Endothelial cell of umbilical vein (primary cell): Measurements from ENCODE around the gene DDX24. TPM values are rescaled to one million over a fixed set of nuclear protein-coding genes. Genes with fewer than 3 reads are reported as not detected.

Source experiments
- BruUV-seq: library from RNA; stranded (reverse); fragments of 400-500 nt; replicated peaks from 2 replicates; lab custom pipeline; 2021; lab: Mats Ljungman, UMichigan
- CTCF ChIA-PET: fragments of 300-600, 350-600 bp; sonication (Branson Sonifier 250); formaldehyde crosslinking; loops from one replicate; lab custom pipeline; 2021; ENCODE audit warnings: antibody characterized with exemption, inconsistent platforms; lab: Charles Lee
- POLR2A ChIA-PET: fragments of 300-600, 350-600 bp; sonication (Branson Sonifier 250); formaldehyde crosslinking; loops from one replicate; lab custom pipeline; 2021; ENCODE audit warnings: antibody characterized with exemption, inconsistent platforms; lab: Charles Lee
- DNase-seq: peaks from one replicate; pipeline ENCODE4 v3.0.0-alpha.2; 2011; ENCODE audit warnings: low read depth, low spot score
- FAIRE-seq: peaks from 2 replicates; lab custom pipeline; 2011; peaks lifted over from hg19 to GRCh38; lab: Jason Lieb, UNC
- H2AFZ ChIP-seq: 2 replicates; pipeline ENCODE4 v1.6.0; 2012; ENCODE audit warnings: low read depth, low read length, control low read depth, inconsistent platforms
- H3K27ac ChIP-seq: 2 replicates; pipeline ENCODE4 v1.5.1; 2011; ENCODE audit warnings: low read depth, mild to moderate bottlenecking, control low read depth, low read length, moderate library complexity; ENCODE audit not compliant: insufficient read depth
- H3K27me3 ChIP-seq, 2 experiments: 2 replicates each; pipeline versions ENCODE4 v1.6.0 to v1.6.1; 2011; ENCODE audit warnings: low read length in 2 of 2, mixed read lengths in 1 of 2; ENCODE audit not compliant: control insufficient read depth in 2 of 2, insufficient read depth in 2 of 2
- H3K36me3 ChIP-seq, 2 experiments: 2 replicates in 1 of 2; 3 replicates in 1 of 2; pipeline ENCODE4 v1.5.1; 2011; ENCODE audit warnings: low read length in 2 of 2, mild to moderate bottlenecking in 1 of 2, moderate library complexity in 1 of 2; ENCODE audit not compliant: control insufficient read depth in 2 of 2, insufficient read depth in 2 of 2; ENCODE audit errors: extremely low read depth in 1 of 2
- H3K4me1 ChIP-seq: 3 replicates; pipeline ENCODE4 v1.5.1; 2011; ENCODE audit warnings: mild to moderate bottlenecking, low read length; ENCODE audit not compliant: control insufficient read depth, insufficient read depth; ENCODE audit errors: extremely low read depth
- H3K4me2 ChIP-seq: 2 replicates; pipeline ENCODE4 v1.6.1; 2011; ENCODE audit warnings: low read length, control low read depth, mixed read lengths; ENCODE audit not compliant: insufficient read depth
- H3K4me3 ChIP-seq, 3 experiments: fragments of 200-600 bp in 1 of 3; sonication (generic), shearing (Covaris generic) in 1 of 3; replicated peaks in 1 of 3; 2 replicates each; pipeline ENCODE4 v1.5.1; 2011 to 2016; ENCODE audit warnings: control low read depth in 3 of 3, low read length in 3 of 3, mild to moderate bottlenecking in 2 of 3, inconsistent platforms in 1 of 3, low read depth in 1 of 3, moderate library complexity in 1 of 3; ENCODE audit not compliant: insufficient read depth in 1 of 3
- H3K79me2 ChIP-seq: 2 replicates; pipeline ENCODE4 v1.6.0; 2012; ENCODE audit warnings: low read length, inconsistent platforms; ENCODE audit not compliant: control insufficient read depth, insufficient read depth
- H3K9ac ChIP-seq: replicated peaks from 2 replicates; pipeline ENCODE3; 2011; ENCODE audit warnings: low read length, control low read depth; ENCODE audit not compliant: insufficient read depth; ENCODE audit errors: extremely low read depth
- H3K9me1 ChIP-seq: replicated peaks from 3 replicates; pipeline ENCODE4 v1.6.0; 2011; ENCODE audit warnings: mild to moderate bottlenecking, low read length; ENCODE audit not compliant: control insufficient read depth, insufficient read depth; ENCODE audit errors: extremely low read depth
- H3K9me3 ChIP-seq: replicated peaks from 2 replicates; pipeline ENCODE4 v1.5.1; 2012; ENCODE audit warnings: low read length, inconsistent platforms; ENCODE audit not compliant: control insufficient read depth, insufficient read depth
- H4K20me1 ChIP-seq: replicated peaks from 2 replicates; pipeline ENCODE3; 2011; ENCODE audit warnings: mild to moderate bottlenecking, low read length; ENCODE audit not compliant: control insufficient read depth, insufficient read depth; ENCODE audit errors: extremely low read depth
- EZH2 ChIP-seq: IDR thresholded peaks from 2 replicates; pipeline ENCODE4 v1.6.1; 2012; ENCODE audit warnings: borderline replicate concordance, low read depth, mild to moderate bottlenecking, moderate library complexity, low read length, inconsistent platforms; ENCODE audit not compliant: severe bottlenecking
- FOS ChIP-seq: IDR thresholded peaks from 2 replicates; pipeline ENCODE4 v1.6.1; 2011; ENCODE audit warnings: mild to moderate bottlenecking, low read length, moderate library complexity, borderline replicate concordance; ENCODE audit not compliant: insufficient read depth
- GATA2 ChIP-seq: IDR thresholded peaks from 2 replicates; pipeline ENCODE4 v1.7.0; 2011; ENCODE audit warnings: low read depth, mild to moderate bottlenecking, moderate library complexity, mixed read lengths, low read length; ENCODE audit not compliant: insufficient read length, insufficient read depth
- JUN ChIP-seq: IDR thresholded peaks from 2 replicates; pipeline ENCODE4 v1.6.1; 2011; ENCODE audit warnings: borderline replicate concordance, low read depth; ENCODE audit not compliant: insufficient read length, insufficient read depth
- MYC ChIP-seq: IDR thresholded peaks from one replicate; pipeline ENCODE4 v1.6.1; 2011; ENCODE audit warnings: mild to moderate bottlenecking, low read depth, low read length
- POLR2A ChIP-seq: IDR thresholded peaks from 2 replicates; pipeline ENCODE4 v1.6.1; 2012; ENCODE audit warnings: low read depth, mild to moderate bottlenecking, control low read depth, low read length
- POLR2AphosphoS5 ChIP-seq: IDR thresholded peaks from 2 replicates; pipeline ENCODE4 v1.6.1; 2012; ENCODE audit warnings: low read depth, mild to moderate bottlenecking, control low read depth, low read length, moderate library complexity; ENCODE audit not compliant: insufficient read depth
- dilution Hi-C: fragments of 300-500 bp; cut with MboI; formaldehyde crosslinking; loops from one replicate; pipeline ENCODE4 v1.15.0; 2019; ENCODE audit warnings: low sequenced_read_pairs; ENCODE audit not compliant: extremely low pct_ligation_motif_present
- intact Hi-C: fragments of 100-400 bp; cut with micrococcal nuclease; formaldehyde crosslinking; loops from one replicate; pipeline ENCODE4 v1.10.0; 2022
- polyA plus RNA-seq, 4 experiments: library from polyadenylated mRNA; depleted of rRNA in 3 of 4; stranded (reverse) in 3 of 4; unstranded in 1 of 4; fragments of >200 nt; gene quantifications; 2 replicates each; pipeline versions ENCODE4 v1.2.1 to v1.2.3, GENCODE V29; 2011 to 2012; ENCODE audit warnings: missing spikeins in 1 of 4
- total RNA-seq: library from RNA; stranded (reverse); gene quantifications from 2 replicates; pipeline ENCODE4 v1.2.3, GENCODE V29; 2021
- TF ChIP-seq, protein P1 (sequence below), 2 donors: IDR thresholded peaks; 1 replicate in 1 of 2; 2 replicates in 1 of 2; pipeline ENCODE4 v1.5.1; 2011; ENCODE audit warnings: low read length in 2 of 2, mild to moderate bottlenecking in 2 of 2, moderate library complexity in 2 of 2, control low read depth in 1 of 2, inconsistent platforms in 1 of 2, low read depth in 1 of 2; ENCODE audit not compliant: insufficient read depth in 1 of 2; ENCODE audit errors: extremely low read depth in 1 of 2
- TF ChIP-seq, protein P2 (sequence below): IDR thresholded peaks from 2 replicates; pipeline ENCODE4 v1.6.1; 2011; ENCODE audit not compliant: insufficient read depth, insufficient read length

Gene DDX24
- total and polyA plus RNA-seq, 2 donors (not counting 3 experiments of a cell fraction or from before 2014, with no cell fraction given): 88.3 to 141 TPM

DNA sequence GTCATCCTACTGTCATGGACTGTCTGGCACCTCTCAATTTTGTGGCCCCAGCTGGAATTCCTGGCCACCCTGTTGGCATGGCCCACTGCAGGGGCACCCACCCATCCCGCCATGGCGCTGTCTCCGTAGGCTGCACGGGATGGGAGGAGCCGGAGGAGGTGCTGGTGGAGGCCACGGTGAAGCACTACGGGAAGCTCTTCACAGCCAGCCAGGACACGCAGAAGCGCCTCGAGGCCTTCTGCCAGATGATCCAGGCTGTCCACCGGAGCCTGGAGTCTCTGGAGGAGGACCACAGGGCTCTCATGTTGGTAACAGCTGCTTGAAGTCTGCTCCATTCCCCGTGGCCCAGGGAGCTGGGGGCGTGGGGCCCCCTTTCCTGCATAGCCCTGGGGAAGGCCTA, 80.0 kb downstream of the DDX24 start:
- no peak overlapping the region for H3K27ac ChIP-seq
- dilution Hi-C loops: no loop called here
- intact Hi-C loops: loop anchor here (1.0 to 10.0 kb wide), 2 partner anchors 62 to 346 kb away; no protein-coding TSS in a partner anchor
- H3K9me3 ChIP-seq: no peaks in the 10 kb centered on the region
- H3K4me2 ChIP-seq: no peak overlapping the region
- no peaks in the 10 kb centered on the region for H3K36me3 ChIP-seq
- ChIA-PET POLR2A (no interaction called here), CTCF (interaction anchor here (0.7 to 12.5 kb wide), 6 partner anchors 9 to 794 kb away, joined by 3 to 368 read pairs (median 4); partner anchors contain the start of gene UBR7)
- no peaks in the 10 kb centered on the region for H3K9me1 ChIP-seq
- no peaks in the 10 kb centered on the region for H3K27me3 ChIP-seq
- no peak overlapping the region for H3K4me3 ChIP-seq
- DNase-seq (no peak), FAIRE-seq (no peak)
- TF ChIP-seq, protein P1, sequence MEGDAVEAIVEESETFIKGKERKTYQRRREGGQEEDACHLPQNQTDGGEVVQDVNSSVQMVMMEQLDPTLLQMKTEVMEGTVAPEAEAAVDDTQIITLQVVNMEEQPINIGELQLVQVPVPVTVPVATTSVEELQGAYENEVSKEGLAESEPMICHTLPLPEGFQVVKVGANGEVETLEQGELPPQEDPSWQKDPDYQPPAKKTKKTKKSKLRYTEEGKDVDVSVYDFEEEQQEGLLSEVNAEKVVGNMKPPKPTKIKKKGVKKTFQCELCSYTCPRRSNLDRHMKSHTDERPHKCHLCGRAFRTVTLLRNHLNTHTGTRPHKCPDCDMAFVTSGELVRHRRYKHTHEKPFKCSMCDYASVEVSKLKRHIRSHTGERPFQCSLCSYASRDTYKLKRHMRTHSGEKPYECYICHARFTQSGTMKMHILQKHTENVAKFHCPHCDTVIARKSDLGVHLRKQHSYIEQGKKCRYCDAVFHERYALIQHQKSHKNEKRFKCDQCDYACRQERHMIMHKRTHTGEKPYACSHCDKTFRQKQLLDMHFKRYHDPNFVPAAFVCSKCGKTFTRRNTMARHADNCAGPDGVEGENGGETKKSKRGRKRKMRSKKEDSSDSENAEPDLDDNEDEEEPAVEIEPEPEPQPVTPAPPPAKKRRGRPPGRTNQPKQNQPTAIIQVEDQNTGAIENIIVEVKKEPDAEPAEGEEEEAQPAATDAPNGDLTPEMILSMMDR (IDR thresholded peaks at IDR 0.05; ENCODE audit: extremely low read depth in 1 of 2, insufficient read depth in 1 of 2, low read depth in 1 of 2, low read length in 2 of 2): no peak
- TF ChIP-seq EZH2 (no peak), GATA2 (no peak), POLR2AphosphoS5 (no peak), MYC (no peak), FOS (no peak), JUN (no peak), POLR2A (no peak)
- TF ChIP-seq, protein P2, sequence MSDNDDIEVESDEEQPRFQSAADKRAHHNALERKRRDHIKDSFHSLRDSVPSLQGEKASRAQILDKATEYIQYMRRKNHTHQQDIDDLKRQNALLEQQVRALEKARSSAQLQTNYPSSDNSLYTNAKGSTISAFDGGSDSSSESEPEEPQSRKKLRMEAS: no peak
- H3K79me2 ChIP-seq: no peaks in the 10 kb centered on the region
- no TSS peak for BruUV-seq
- no peak overlapping the region for H3K9ac ChIP-seq
- no peaks in the 10 kb centered on the region for H3K4me1 ChIP-seq
- no peak overlapping the region for H2AFZ ChIP-seq
- H4K20me1 ChIP-seq: no peaks in the 10 kb centered on the region
